ENCODE results near the gene TUT4. TPM values are rescaled to one million over a fixed set of nuclear protein-coding genes. Genes with fewer than 3 reads are reported as not detected.
"Not testable (repeated sequence)": the region's sequence is repeated elsewhere in the genome, so short reads cannot be mapped to it uniquely, and the experiment has no call there.

TUT4 gene
- total and polyA plus RNA-seq, 4 donors: 16.4 to 142 (median 28.5) TPM

- no peak for ATAC-seq (ENCODE audit: insufficient read depth, low FRiP score)
These were observed 32.6 kb upstream of the TUT4 start for GRCh38 chr1:52585474-52585873.

GRCh38 chr1:52582116-52582696 is 29.3 kb upstream of the TUT4 start:
- no peak for DNase-seq
- Histone ChIP-seq H3K9me3 (ENCODE audit: control insufficient read depth in 4 of 4, insufficient read depth in 3 of 4, low read length in 3 of 4) (peaks cover 0 to 3% (median 0%) of the 10 kb centered on the region in 4 donors), H3K9ac (ENCODE audit: insufficient read depth in 1 of 2, low read length in 2 of 2) (no peak overlapping the region), H3K4me1 (ENCODE audit: control insufficient read depth in 5 of 5, insufficient read depth in 5 of 5, low read length in 5 of 5) (peaks cover 0 to 3% (median 0%) of the 10 kb centered on the region in 5 donors), H3K27ac (ENCODE audit: low read depth in 1 of 2, low read length in 1 of 2) (no peak overlapping the region), H3K27me3 (ENCODE audit: control insufficient read depth in 3 of 3, insufficient read depth in 3 of 3, low read length in 2 of 3) (no peaks in the 10 kb centered on the region), H3K36me3 (ENCODE audit: control insufficient read depth in 4 of 4, insufficient read depth in 4 of 4, low read length in 4 of 4) (no peaks in the 10 kb centered on the region), H3K4me3 (no peak overlapping the region)
- 83 to 90% methylated on average over 10 of the region's 10 CpGs for WGBS, 2 donors
- ATAC-seq (ENCODE audit: insufficient read depth, low FRiP score): no peak
- TF ChIP-seq, protein P1, sequence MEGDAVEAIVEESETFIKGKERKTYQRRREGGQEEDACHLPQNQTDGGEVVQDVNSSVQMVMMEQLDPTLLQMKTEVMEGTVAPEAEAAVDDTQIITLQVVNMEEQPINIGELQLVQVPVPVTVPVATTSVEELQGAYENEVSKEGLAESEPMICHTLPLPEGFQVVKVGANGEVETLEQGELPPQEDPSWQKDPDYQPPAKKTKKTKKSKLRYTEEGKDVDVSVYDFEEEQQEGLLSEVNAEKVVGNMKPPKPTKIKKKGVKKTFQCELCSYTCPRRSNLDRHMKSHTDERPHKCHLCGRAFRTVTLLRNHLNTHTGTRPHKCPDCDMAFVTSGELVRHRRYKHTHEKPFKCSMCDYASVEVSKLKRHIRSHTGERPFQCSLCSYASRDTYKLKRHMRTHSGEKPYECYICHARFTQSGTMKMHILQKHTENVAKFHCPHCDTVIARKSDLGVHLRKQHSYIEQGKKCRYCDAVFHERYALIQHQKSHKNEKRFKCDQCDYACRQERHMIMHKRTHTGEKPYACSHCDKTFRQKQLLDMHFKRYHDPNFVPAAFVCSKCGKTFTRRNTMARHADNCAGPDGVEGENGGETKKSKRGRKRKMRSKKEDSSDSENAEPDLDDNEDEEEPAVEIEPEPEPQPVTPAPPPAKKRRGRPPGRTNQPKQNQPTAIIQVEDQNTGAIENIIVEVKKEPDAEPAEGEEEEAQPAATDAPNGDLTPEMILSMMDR (IDR thresholded peaks at IDR 0.05; ENCODE audit: control extremely low read depth, extremely low read depth): no peak

More at GRCh38 chr1:52585474-52585873, 32.6 kb upstream of the TUT4 start:
- Histone ChIP-seq H3K9ac (ENCODE audit: insufficient read depth in 1 of 2, low read length in 2 of 2) (no peak overlapping the region), H3K27me3 (ENCODE audit: control insufficient read depth in 3 of 3, insufficient read depth in 3 of 3, low read length in 2 of 3) (no peaks in the 10 kb centered on the region), H3K4me1 (ENCODE audit: control insufficient read depth in 5 of 5, insufficient read depth in 5 of 5, low read length in 5 of 5) (no peaks in the 10 kb centered on the region), H3K9me3 (ENCODE audit: control insufficient read depth in 4 of 4, insufficient read depth in 3 of 4, low read length in 3 of 4) (no peaks in the 10 kb centered on the region), H3K4me3 (no peak overlapping the region), H3K36me3 (ENCODE audit: control insufficient read depth in 4 of 4, insufficient read depth in 4 of 4, low read length in 4 of 4) (no peaks in the 10 kb centered on the region), H3K27ac (ENCODE audit: low read depth in 1 of 2, low read length in 1 of 2) (no peak overlapping the region)
- DNase-seq: no peak
- TF ChIP-seq, protein P1 (IDR thresholded peaks at IDR 0.05; ENCODE audit: control extremely low read depth, extremely low read depth): no peak
- WGBS, 2 donors: 73 to 90% methylated on average over 1 of the region's 1 CpG

DNA sequence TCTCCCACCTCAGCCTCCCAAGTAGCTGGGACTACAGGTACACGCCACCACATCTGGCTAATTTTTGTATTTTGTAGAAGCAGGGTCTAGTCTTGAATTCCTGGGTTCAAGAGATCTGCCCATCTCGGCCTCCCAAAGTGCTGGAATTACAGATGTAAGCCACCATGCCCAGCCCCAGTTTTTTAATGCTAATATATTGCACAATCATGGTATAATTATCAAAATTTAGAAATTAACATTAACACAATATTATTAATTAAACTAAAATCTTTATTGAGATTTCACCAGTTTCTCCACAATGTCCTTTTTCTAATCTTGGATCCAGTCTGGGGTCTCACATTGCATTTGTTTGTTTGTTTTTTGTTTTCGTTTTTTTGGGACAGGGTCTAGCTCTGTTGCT is 27.4 kb upstream of the TUT4 start:
- Histone ChIP-seq H3K4me3 (no peak overlapping the region), H3K9me3 (ENCODE audit: control insufficient read depth in 4 of 4, insufficient read depth in 3 of 4, low read length in 3 of 4) (peaks cover 0 to 3% (median 0%) of the 10 kb centered on the region in 4 donors), H3K4me1 (ENCODE audit: control insufficient read depth in 5 of 5, insufficient read depth in 5 of 5, low read length in 5 of 5) (peaks cover 0 to 3% (median 0%) of the 10 kb centered on the region in 5 donors), H3K36me3 (ENCODE audit: control insufficient read depth in 4 of 4, insufficient read depth in 4 of 4, low read length in 4 of 4) (no peaks in the 10 kb centered on the region), H3K27ac (ENCODE audit: low read depth in 1 of 2, low read length in 1 of 2) (no peak overlapping the region), H3K9ac (ENCODE audit: insufficient read depth in 1 of 2, low read length in 2 of 2) (no peak overlapping the region), H3K27me3 (ENCODE audit: control insufficient read depth in 3 of 3, insufficient read depth in 3 of 3, low read length in 2 of 3) (no peaks in the 10 kb centered on the region)
- 91 to 98% methylated on average over 3 of the region's 3 CpGs for WGBS, 2 donors
- no peak for DNase-seq
- no peak for ATAC-seq (ENCODE audit: insufficient read depth, low FRiP score)
- TF ChIP-seq, protein P1 (IDR thresholded peaks at IDR 0.05; ENCODE audit: control extremely low read depth, extremely low read depth): no peak

DNA sequence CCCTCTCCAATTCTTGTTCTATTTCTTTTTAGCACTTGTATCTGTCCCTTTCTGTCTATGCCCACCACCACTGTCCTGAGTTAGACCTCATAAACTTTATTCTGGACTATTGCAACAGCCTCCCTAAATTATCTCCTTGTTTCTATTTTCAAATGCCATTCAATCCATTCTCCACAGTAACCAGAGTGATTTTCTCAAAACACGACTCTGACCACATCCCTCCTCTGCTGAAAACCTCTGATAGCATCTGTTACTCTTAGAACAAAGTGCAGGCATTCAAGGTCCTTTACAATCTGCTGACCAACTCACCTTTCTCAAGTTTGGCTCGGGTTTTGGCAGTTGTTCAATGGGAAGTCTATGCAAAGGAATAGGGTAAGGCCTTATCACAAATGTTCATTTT is 26.5 kb upstream of the TUT4 start:
- Histone ChIP-seq H3K36me3 (ENCODE audit: control insufficient read depth in 4 of 4, insufficient read depth in 4 of 4, low read length in 4 of 4) (no peaks in the 10 kb centered on the region), H3K9ac (ENCODE audit: insufficient read depth in 1 of 2, low read length in 2 of 2) (no peak overlapping the region), H3K9me3 (ENCODE audit: control insufficient read depth in 4 of 4, insufficient read depth in 3 of 4, low read length in 3 of 4) (peaks cover 0 to 3% (median 0%) of the 10 kb centered on the region in 4 donors), H3K27ac (ENCODE audit: low read depth in 1 of 2, low read length in 1 of 2) (no peak overlapping the region), H3K4me1 (ENCODE audit: control insufficient read depth in 5 of 5, insufficient read depth in 5 of 5, low read length in 5 of 5) (peaks cover 0 to 3% (median 0%) of the 10 kb centered on the region in 5 donors), H3K4me3 (no peak overlapping the region), H3K27me3 (ENCODE audit: control insufficient read depth in 3 of 3, insufficient read depth in 3 of 3, low read length in 2 of 3) (no peaks in the 10 kb centered on the region)
- TF ChIP-seq, protein P1 (IDR thresholded peaks at IDR 0.05; ENCODE audit: control extremely low read depth, extremely low read depth): no peak
- WGBS, 2 donors: 39 to 47% methylated on average over 2 of the region's 2 CpGs
- no peak for DNase-seq
- no peak for ATAC-seq (ENCODE audit: insufficient read depth, low FRiP score)

- not testable (repeated sequence) for DNase-seq; H3K27ac ChIP-seq (ENCODE audit: low read depth in 1 of 2, low read length in 1 of 2); H3K27me3 ChIP-seq (ENCODE audit: control insufficient read depth in 3 of 3, insufficient read depth in 3 of 3, low read length in 2 of 3); ATAC-seq (ENCODE audit: insufficient read depth, low FRiP score); H3K36me3 ChIP-seq (ENCODE audit: control insufficient read depth in 4 of 4, insufficient read depth in 4 of 4, low read length in 4 of 4); H3K4me3 ChIP-seq; H3K4me1 ChIP-seq (ENCODE audit: control insufficient read depth in 5 of 5, insufficient read depth in 5 of 5, low read length in 5 of 5); H3K9ac ChIP-seq (ENCODE audit: insufficient read depth in 1 of 2, low read length in 2 of 2); H3K9me3 ChIP-seq (ENCODE audit: control insufficient read depth in 4 of 4, insufficient read depth in 3 of 4, low read length in 3 of 4)
- 91 to 97% methylated on average over 3 of the region's 3 CpGs for WGBS, 2 donors
These were observed 25.2 kb upstream of the TUT4 start for GRCh38 chr1:52578066-52578465.

All from lung (tissue), 12 donors.